ENCODE data around the gene NALCN. TPM values are rescaled to one million over a fixed set of nuclear protein-coding genes. Genes with fewer than 3 reads are reported as not detected.

NALCN gene
- total and polyA plus RNA-seq, 4 donors: 20.8 to 70.7 (median 43.1) TPM

GRCh38 chr13:101398920-101399319 lies 17.4 kb downstream of the NALCN start:
- no peak for DNase-seq (ENCODE audit: low read depth in 4 of 6, low spot score in 6 of 6)
- Histone ChIP-seq H3K27ac (ENCODE audit: low read depth, low read length) (no peak overlapping the region), H3K9me3 (ENCODE audit: control insufficient read depth, insufficient read depth, low read length) (no peaks in the 10 kb centered on the region), H3K4me1 (ENCODE audit: control insufficient read depth, insufficient read depth, low read length) (no peaks in the 10 kb centered on the region), H3K36me3 (ENCODE audit: control insufficient read depth, insufficient read depth, low read length) (no peaks in the 10 kb centered on the region), H3K27me3 (ENCODE audit: control insufficient read depth, insufficient read depth, low read length) (no peaks in the 10 kb centered on the region), H3K4me3 (ENCODE audit: low read depth, low read length) (no peak overlapping the region)
- WGBS (ENCODE audit: insufficient coverage): 100% methylated on average over 1 of the region's 2 CpGs

- WGBS (ENCODE audit: insufficient coverage): 77% methylated on average over 2 of the region's 2 CpGs
Measured at GRCh38 chr13:101398191-101398590, 18.1 kb downstream of the NALCN start.

GRCh38 chr13:101397742-101398141 lies 18.6 kb downstream of the NALCN start:
- Histone ChIP-seq H3K27me3 (ENCODE audit: control insufficient read depth, insufficient read depth, low read length) (no peaks in the 10 kb centered on the region), H3K27ac (ENCODE audit: low read depth, low read length) (no peak overlapping the region), H3K9me3 (ENCODE audit: control insufficient read depth, insufficient read depth, low read length) (no peaks in the 10 kb centered on the region), H3K36me3 (ENCODE audit: control insufficient read depth, insufficient read depth, low read length) (no peaks in the 10 kb centered on the region), H3K4me3 (ENCODE audit: low read depth, low read length) (no peak overlapping the region), H3K4me1 (ENCODE audit: control insufficient read depth, insufficient read depth, low read length) (no peaks in the 10 kb centered on the region)
- WGBS (ENCODE audit: insufficient coverage): 70% methylated on average over 2 of the region's 2 CpGs
- no peak for DNase-seq (ENCODE audit: low read depth in 4 of 6, low spot score in 6 of 6)

More at GRCh38 chr13:101398191-101398590, 18.1 kb downstream of the NALCN start:
- H3K27ac ChIP-seq (ENCODE audit: low read depth, low read length): no peak overlapping the region
- no peak overlapping the region for H3K4me3 ChIP-seq (ENCODE audit: low read depth, low read length)
- no peaks in the 10 kb centered on the region for H3K4me1 ChIP-seq (ENCODE audit: control insufficient read depth, insufficient read depth, low read length)
- no peaks in the 10 kb centered on the region for H3K36me3 ChIP-seq (ENCODE audit: control insufficient read depth, insufficient read depth, low read length)
- no peaks in the 10 kb centered on the region for H3K9me3 ChIP-seq (ENCODE audit: control insufficient read depth, insufficient read depth, low read length)
- H3K27me3 ChIP-seq (ENCODE audit: control insufficient read depth, insufficient read depth, low read length): no peaks in the 10 kb centered on the region
- DNase-seq (ENCODE audit: low read depth in 4 of 6, low spot score in 6 of 6): no peak

- WGBS (ENCODE audit: insufficient coverage): 77% methylated on average over 2 of the region's 2 CpGs
- H3K9me3 ChIP-seq (ENCODE audit: control insufficient read depth, insufficient read depth, low read length): no peaks in the 10 kb centered on the region
- no peaks in the 10 kb centered on the region for H3K27me3 ChIP-seq (ENCODE audit: control insufficient read depth, insufficient read depth, low read length)
- no peak overlapping the region for H3K4me3 ChIP-seq (ENCODE audit: low read depth, low read length)
- DNase-seq (ENCODE audit: low read depth in 4 of 6, low spot score in 6 of 6): no peak
- H3K36me3 ChIP-seq (ENCODE audit: control insufficient read depth, insufficient read depth, low read length): no peaks in the 10 kb centered on the region
- H3K4me1 ChIP-seq (ENCODE audit: control insufficient read depth, insufficient read depth, low read length): no peaks in the 10 kb centered on the region
- H3K27ac ChIP-seq (ENCODE audit: low read depth, low read length): no peak overlapping the region
Measured at GRCh38 chr13:101394605-101395004, 21.7 kb downstream of the NALCN start.

DNA sequence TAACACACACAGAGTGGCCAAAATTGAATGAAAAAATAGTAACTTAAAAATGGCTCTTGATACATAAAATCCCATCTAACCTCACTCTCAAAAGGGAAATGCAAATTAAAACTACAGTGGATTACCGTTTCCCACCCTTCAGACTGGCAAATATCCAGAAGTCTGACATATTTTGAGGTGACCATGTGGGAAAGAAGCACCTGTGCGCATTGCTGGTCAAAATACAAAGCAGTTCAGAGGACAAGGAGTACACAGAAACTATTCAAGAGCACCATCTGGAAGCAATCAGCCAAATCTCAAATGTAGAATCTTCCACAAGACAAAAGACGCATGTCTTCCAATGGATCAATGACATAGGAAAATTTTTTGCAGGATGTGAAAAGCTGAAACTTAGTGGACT lies 23.2 kb downstream of the NALCN start:
- Histone ChIP-seq H3K9me3 (ENCODE audit: control insufficient read depth, insufficient read depth, low read length) (no peaks in the 10 kb centered on the region), H3K36me3 (ENCODE audit: control insufficient read depth, insufficient read depth, low read length) (no peaks in the 10 kb centered on the region), H3K4me1 (ENCODE audit: control insufficient read depth, insufficient read depth, low read length) (no peaks in the 10 kb centered on the region), H3K27me3 (ENCODE audit: control insufficient read depth, insufficient read depth, low read length) (no peaks in the 10 kb centered on the region), H3K4me3 (ENCODE audit: low read depth, low read length) (no peak overlapping the region), H3K27ac (ENCODE audit: low read depth, low read length) (no peak overlapping the region)
- 100% methylated on average over 1 of the region's 3 CpGs for WGBS (ENCODE audit: insufficient coverage)
- DNase-seq (ENCODE audit: low read depth in 4 of 6, low spot score in 6 of 6): no peak

GRCh38 chr13:101390461-101390860 lies 25.8 kb downstream of the NALCN start:
- H3K27me3 ChIP-seq (ENCODE audit: control insufficient read depth, insufficient read depth, low read length): no peaks in the 10 kb centered on the region
- H3K9me3 ChIP-seq (ENCODE audit: control insufficient read depth, insufficient read depth, low read length): no peaks in the 10 kb centered on the region
- H3K4me1 ChIP-seq (ENCODE audit: control insufficient read depth, insufficient read depth, low read length): no peaks in the 10 kb centered on the region
- H3K4me3 ChIP-seq (ENCODE audit: low read depth, low read length): no peak overlapping the region
- DNase-seq (ENCODE audit: low read depth in 4 of 6, low spot score in 6 of 6): no peak
- no peak overlapping the region for H3K27ac ChIP-seq (ENCODE audit: low read depth, low read length)
- no peaks in the 10 kb centered on the region for H3K36me3 ChIP-seq (ENCODE audit: control insufficient read depth, insufficient read depth, low read length)
- no CpG with 5 or more reads among the region's 5 CpGs for WGBS (ENCODE audit: insufficient coverage)

DNA sequence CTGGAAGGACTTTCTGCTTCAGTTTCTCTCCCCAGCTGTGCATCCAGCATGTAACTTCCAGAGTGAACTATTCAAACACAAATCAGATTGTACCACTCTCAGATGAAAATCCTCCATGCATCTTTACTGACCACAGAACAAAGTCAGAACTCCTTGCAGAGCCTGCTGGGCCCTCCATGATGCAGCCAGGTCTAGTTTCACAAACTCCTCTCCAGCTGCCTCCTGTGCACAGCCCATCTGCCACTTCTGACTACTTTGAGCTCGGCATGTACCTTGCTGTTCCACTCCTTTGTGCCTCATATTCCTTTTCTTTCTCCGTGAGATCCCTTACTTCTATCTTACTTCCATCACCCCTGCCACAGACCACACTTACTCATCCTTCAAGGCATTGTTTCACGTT lies 31.4 kb downstream of the NALCN start:
- Histone ChIP-seq H3K4me1 (ENCODE audit: control insufficient read depth, insufficient read depth, low read length) (no peaks in the 10 kb centered on the region), H3K9me3 (ENCODE audit: control insufficient read depth, insufficient read depth, low read length) (no peaks in the 10 kb centered on the region), H3K27me3 (ENCODE audit: control insufficient read depth, insufficient read depth, low read length) (no peaks in the 10 kb centered on the region), H3K27ac (ENCODE audit: low read depth, low read length) (no peak overlapping the region), H3K4me3 (ENCODE audit: low read depth, low read length) (no peak overlapping the region), H3K36me3 (ENCODE audit: control insufficient read depth, insufficient read depth, low read length) (no peaks in the 10 kb centered on the region)
- 86% methylated on average over 3 of the region's 3 CpGs for WGBS (ENCODE audit: insufficient coverage)
- DNase-seq (ENCODE audit: low read depth in 4 of 6, low spot score in 6 of 6): no peak

DNA sequence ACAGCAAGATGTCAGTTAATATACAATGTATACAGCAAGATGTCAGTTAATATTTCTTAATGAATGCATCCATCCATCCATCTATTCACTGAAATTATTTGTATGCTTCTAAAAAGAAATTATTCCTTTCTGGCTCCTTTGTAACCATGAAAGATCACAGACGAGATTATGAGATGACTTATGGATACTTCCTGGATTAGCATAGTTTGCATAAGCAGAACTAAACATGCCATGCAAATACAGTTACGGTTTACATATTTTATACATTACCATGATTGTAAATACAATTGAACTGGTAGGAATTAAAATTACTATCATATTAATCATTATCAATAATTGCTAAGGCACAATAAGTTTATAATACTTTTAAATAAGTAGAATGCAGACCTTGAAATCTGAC lies 32.7 kb downstream of the NALCN start:
- Histone ChIP-seq H3K36me3 (ENCODE audit: control insufficient read depth, insufficient read depth, low read length) (no peaks in the 10 kb centered on the region), H3K4me1 (ENCODE audit: control insufficient read depth, insufficient read depth, low read length) (no peaks in the 10 kb centered on the region), H3K27me3 (ENCODE audit: control insufficient read depth, insufficient read depth, low read length) (no peaks in the 10 kb centered on the region), H3K27ac (ENCODE audit: low read depth, low read length) (no peak overlapping the region), H3K4me3 (ENCODE audit: low read depth, low read length) (no peak overlapping the region), H3K9me3 (ENCODE audit: control insufficient read depth, insufficient read depth, low read length) (no peaks in the 10 kb centered on the region)
- no peak for DNase-seq (ENCODE audit: low read depth in 4 of 6, low spot score in 6 of 6)
- no CpG with 5 or more reads among the region's 2 CpGs for WGBS (ENCODE audit: insufficient coverage)

DNA sequence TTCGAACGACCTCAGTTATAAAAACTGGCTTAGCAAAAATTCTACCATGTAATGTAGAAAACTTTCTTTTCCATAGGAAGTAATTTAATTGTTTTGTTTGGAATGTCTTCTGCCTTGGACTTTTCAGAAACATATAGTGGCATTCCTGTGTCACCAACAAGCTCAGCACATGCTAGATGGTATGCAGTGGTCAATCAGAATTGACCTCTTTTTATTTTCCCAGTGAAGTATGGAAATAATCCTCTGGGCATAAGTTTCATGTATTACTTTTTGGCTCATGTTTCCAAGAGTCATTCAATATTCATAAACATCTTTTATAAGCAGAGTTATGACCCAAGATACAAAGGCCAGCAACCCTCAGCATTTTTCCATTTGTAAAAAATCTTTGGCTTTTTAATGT lies 33.6 kb downstream of the NALCN start:
- no peaks in the 10 kb centered on the region for H3K9me3 ChIP-seq (ENCODE audit: control insufficient read depth, insufficient read depth, low read length)
- DNase-seq (ENCODE audit: low read depth in 4 of 6, low spot score in 6 of 6): no peak
- no peaks in the 10 kb centered on the region for H3K27me3 ChIP-seq (ENCODE audit: control insufficient read depth, insufficient read depth, low read length)
- no peak overlapping the region for H3K4me3 ChIP-seq (ENCODE audit: low read depth, low read length)
- no peak overlapping the region for H3K27ac ChIP-seq (ENCODE audit: low read depth, low read length)
- no peaks in the 10 kb centered on the region for H3K4me1 ChIP-seq (ENCODE audit: control insufficient read depth, insufficient read depth, low read length)
- no CpG with 5 or more reads among the region's 2 CpGs for whole genome bisulfite sequencing (ENCODE audit: insufficient coverage)
- no peaks in the 10 kb centered on the region for H3K36me3 ChIP-seq (ENCODE audit: control insufficient read depth, insufficient read depth, low read length)

GRCh38 chr13:101382086-101382485 lies 34.2 kb downstream of the NALCN start:
- no peaks in the 10 kb centered on the region for H3K27me3 ChIP-seq (ENCODE audit: control insufficient read depth, insufficient read depth, low read length)
- no CpG with 5 or more reads among the region's 2 CpGs for WGBS (ENCODE audit: insufficient coverage)
- no peaks in the 10 kb centered on the region for H3K36me3 ChIP-seq (ENCODE audit: control insufficient read depth, insufficient read depth, low read length)
- no peaks in the 10 kb centered on the region for H3K9me3 ChIP-seq (ENCODE audit: control insufficient read depth, insufficient read depth, low read length)
- no peak overlapping the region for H3K27ac ChIP-seq (ENCODE audit: low read depth, low read length)
- DNase-seq (ENCODE audit: low read depth in 4 of 6, low spot score in 6 of 6): no peak
- H3K4me1 ChIP-seq (ENCODE audit: control insufficient read depth, insufficient read depth, low read length): no peaks in the 10 kb centered on the region
- H3K4me3 ChIP-seq (ENCODE audit: low read depth, low read length): no peak overlapping the region

Measured in spinal cord (tissue), 10 donors.